ENCODE measurements around the gene KIF26B.

Gene KIF26B

DNA sequence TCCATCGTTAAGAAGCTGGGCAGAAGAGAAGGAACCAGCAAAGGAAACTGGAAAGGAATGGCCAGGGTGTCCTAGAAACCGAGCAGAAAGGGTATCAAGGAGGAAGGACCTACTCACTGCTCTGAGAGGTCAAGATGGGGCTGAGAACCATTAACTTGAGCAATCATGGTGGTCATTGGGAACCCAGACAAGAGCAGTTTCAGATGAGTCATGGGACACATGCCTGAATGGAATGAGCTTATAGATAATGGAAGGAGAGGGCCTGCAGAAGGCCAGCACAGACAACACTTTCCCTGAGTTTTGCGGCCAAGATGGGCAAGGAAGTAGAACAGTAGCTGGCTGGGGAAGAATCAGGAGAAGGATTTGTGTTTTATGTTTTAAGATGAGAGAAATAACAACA lies 383.2 kb downstream of the KIF26B start:
- no peak for TF ChIP-seq ZFP30 (CRISPR knock-in tag; IDR thresholded peaks at IDR 0.05)
- TF ChIP-seq TCF4 (CRISPR knock-in tag; IDR thresholded peaks at IDR 0.05; ENCODE audit: borderline replicate concordance): no peak
- no peak for TF ChIP-seq ARNTL (CRISPR knock-in tag; IDR thresholded peaks at IDR 0.05; ENCODE audit: borderline replicate concordance, low read depth)
- TF ChIP-seq RARB (CRISPR knock-in tag; IDR thresholded peaks at IDR 0.05): no peak
- TF ChIP-seq TOX (CRISPR knock-in tag; IDR thresholded peaks at IDR 0.05; ENCODE audit: borderline replicate concordance): no peak
- TF ChIP-seq ZC3H10 (CRISPR knock-in tag; IDR thresholded peaks at IDR 0.05): no peak
- TF ChIP-seq, protein P1, sequence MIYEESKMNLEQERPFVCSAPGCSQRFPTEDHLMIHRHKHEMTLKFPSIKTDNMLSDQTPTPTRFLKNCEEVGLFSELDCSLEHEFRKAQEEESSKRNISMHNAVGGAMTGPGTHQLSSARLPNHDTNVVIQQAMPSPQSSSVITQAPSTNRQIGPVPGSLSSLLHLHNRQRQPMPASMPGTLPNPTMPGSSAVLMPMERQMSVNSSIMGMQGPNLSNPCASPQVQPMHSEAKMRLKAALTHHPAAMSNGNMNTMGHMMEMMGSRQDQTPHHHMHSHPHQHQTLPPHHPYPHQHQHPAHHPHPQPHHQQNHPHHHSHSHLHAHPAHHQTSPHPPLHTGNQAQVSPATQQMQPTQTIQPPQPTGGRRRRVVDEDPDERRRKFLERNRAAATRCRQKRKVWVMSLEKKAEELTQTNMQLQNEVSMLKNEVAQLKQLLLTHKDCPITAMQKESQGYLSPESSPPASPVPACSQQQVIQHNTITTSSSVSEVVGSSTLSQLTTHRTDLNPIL (CRISPR knock-in tag; IDR thresholded peaks at IDR 0.05; ENCODE audit: low read depth): no peak
- peak; percentile 15; the same call in 1 of the 3 replicates for ATAC-seq

DNA sequence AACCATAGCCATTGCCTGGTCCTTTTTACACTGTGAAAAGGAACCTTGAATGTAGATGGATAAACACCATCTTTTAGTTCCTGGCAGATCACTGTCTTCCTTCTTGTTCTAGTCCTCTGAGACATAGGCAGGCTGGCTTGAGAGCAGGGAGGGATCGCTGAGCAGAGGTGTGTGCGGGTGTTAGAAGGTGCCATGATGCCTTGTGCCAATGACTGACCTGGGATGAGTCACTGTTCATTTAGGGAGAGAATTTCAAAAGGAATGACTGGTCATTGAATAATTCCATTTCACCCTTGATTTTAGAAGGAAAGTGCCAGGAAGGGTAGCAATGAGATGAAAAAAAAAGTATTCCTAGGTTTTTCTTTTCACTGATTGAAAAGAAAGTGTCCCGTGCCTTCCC lies 383.9 kb downstream of the KIF26B start:
- peak; percentile 15; the same call in 2 of the 3 replicates for ATAC-seq
- TF ChIP-seq GLIS3 (CRISPR knock-in tag; IDR thresholded peaks at IDR 0.05) (no peak), ARNTL (CRISPR knock-in tag; IDR thresholded peaks at IDR 0.05; ENCODE audit: borderline replicate concordance, low read depth) (no peak), CSDC2 (CRISPR knock-in tag; IDR thresholded peaks at IDR 0.05) (no peak), ZFP3 (CRISPR knock-in tag; IDR thresholded peaks at IDR 0.05) (no peak), ZNF70 (CRISPR knock-in tag; IDR thresholded peaks at IDR 0.05) (no peak), TOX (CRISPR knock-in tag; IDR thresholded peaks at IDR 0.05; ENCODE audit: borderline replicate concordance) (no peak), OSR1 (CRISPR knock-in tag; IDR thresholded peaks at IDR 0.05) (no peak), ZC3H10 (CRISPR knock-in tag; IDR thresholded peaks at IDR 0.05) (no peak), ISL1 (CRISPR knock-in tag; IDR thresholded peaks at IDR 0.05) (no peak), ZFP30 (CRISPR knock-in tag; IDR thresholded peaks at IDR 0.05) (no peak), ZNF8 (CRISPR knock-in tag; IDR thresholded peaks at IDR 0.05) (no peak), PPARA (CRISPR knock-in tag; IDR thresholded peaks at IDR 0.05; ENCODE audit: borderline replicate concordance) (no peak), ESRRG (CRISPR knock-in tag; IDR thresholded peaks at IDR 0.05) (no peak), ZNF565 (CRISPR knock-in tag; conservative IDR thresholded peaks at IDR 0.05; ENCODE audit: low read depth) (no peak), BACH2 (CRISPR knock-in tag; IDR thresholded peaks at IDR 0.05; ENCODE audit: borderline replicate concordance) (no peak), TCF4 (CRISPR knock-in tag; IDR thresholded peaks at IDR 0.05; ENCODE audit: borderline replicate concordance) (no peak), RARB (CRISPR knock-in tag; IDR thresholded peaks at IDR 0.05) (no peak), SNAI2 (CRISPR knock-in tag; IDR thresholded peaks at IDR 0.05) (no peak)
- TF ChIP-seq, protein P2, sequence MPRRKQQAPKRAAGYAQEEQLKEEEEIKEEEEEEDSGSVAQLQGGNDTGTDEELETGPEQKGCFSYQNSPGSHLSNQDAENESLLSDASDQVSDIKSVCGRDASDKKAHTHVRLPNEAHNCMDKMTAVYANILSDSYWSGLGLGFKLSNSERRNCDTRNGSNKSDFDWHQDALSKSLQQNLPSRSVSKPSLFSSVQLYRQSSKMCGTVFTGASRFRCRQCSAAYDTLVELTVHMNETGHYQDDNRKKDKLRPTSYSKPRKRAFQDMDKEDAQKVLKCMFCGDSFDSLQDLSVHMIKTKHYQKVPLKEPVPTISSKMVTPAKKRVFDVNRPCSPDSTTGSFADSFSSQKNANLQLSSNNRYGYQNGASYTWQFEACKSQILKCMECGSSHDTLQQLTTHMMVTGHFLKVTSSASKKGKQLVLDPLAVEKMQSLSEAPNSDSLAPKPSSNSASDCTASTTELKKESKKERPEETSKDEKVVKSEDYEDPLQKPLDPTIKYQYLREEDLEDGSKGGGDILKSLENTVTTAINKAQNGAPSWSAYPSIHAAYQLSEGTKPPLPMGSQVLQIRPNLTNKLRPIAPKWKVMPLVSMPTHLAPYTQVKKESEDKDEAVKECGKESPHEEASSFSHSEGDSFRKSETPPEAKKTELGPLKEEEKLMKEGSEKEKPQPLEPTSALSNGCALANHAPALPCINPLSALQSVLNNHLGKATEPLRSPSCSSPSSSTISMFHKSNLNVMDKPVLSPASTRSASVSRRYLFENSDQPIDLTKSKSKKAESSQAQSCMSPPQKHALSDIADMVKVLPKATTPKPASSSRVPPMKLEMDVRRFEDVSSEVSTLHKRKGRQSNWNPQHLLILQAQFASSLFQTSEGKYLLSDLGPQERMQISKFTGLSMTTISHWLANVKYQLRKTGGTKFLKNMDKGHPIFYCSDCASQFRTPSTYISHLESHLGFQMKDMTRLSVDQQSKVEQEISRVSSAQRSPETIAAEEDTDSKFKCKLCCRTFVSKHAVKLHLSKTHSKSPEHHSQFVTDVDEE (CRISPR knock-in tag; IDR thresholded peaks at IDR 0.05): no peak
- TF ChIP-seq, protein P1 (CRISPR knock-in tag; IDR thresholded peaks at IDR 0.05; ENCODE audit: low read depth): no peak

DNA sequence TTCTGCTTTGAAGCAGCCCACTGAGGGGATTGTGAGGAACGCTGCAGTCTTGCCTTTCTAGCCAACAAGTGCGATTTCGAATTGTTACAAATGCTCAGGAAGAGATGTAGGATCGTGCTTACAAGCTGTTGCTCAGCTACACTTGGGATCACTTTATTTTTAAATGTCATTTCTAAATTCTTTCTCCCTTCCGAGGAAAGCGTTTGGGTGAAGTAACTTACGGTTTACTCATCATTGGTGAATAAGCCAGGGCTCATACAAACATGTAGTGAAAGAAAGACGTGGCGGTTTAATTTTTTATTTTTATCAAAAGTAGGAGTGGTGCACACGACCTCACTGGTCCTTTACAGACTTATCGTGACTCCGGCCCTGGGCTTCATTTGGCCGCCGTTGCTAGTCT lies 386.6 kb downstream of the KIF26B start:
- no peak for ATAC-seq
- TF ChIP-seq, protein P3, sequence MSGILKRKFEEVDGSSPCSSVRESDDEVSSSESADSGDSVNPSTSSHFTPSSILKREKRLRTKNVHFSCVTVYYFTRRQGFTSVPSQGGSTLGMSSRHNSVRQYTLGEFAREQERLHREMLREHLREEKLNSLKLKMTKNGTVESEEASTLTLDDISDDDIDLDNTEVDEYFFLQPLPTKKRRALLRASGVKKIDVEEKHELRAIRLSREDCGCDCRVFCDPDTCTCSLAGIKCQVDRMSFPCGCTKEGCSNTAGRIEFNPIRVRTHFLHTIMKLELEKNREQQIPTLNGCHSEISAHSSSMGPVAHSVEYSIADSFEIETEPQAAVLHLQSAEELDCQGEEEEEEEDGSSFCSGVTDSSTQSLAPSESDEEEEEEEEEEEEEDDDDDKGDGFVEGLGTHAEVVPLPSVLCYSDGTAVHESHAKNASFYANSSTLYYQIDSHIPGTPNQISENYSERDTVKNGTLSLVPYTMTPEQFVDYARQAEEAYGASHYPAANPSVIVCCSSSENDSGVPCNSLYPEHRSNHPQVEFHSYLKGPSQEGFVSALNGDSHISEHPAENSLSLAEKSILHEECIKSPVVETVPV (CRISPR knock-in tag; IDR thresholded peaks at IDR 0.05): no peak
- TF ChIP-seq PPARA (CRISPR knock-in tag; IDR thresholded peaks at IDR 0.05; ENCODE audit: borderline replicate concordance) (no peak), ZNF8 (CRISPR knock-in tag; IDR thresholded peaks at IDR 0.05) (no peak), RARB (CRISPR knock-in tag; IDR thresholded peaks at IDR 0.05) (no peak), ISL1 (CRISPR knock-in tag; IDR thresholded peaks at IDR 0.05) (no peak), ZNF70 (CRISPR knock-in tag; IDR thresholded peaks at IDR 0.05) (no peak), ZFP3 (CRISPR knock-in tag; IDR thresholded peaks at IDR 0.05) (no peak), SNAI2 (CRISPR knock-in tag; IDR thresholded peaks at IDR 0.05) (no peak), BACH2 (CRISPR knock-in tag; IDR thresholded peaks at IDR 0.05; ENCODE audit: borderline replicate concordance) (no peak), OSR1 (CRISPR knock-in tag; IDR thresholded peaks at IDR 0.05) (no peak)
- TF ChIP-seq, protein P4, sequence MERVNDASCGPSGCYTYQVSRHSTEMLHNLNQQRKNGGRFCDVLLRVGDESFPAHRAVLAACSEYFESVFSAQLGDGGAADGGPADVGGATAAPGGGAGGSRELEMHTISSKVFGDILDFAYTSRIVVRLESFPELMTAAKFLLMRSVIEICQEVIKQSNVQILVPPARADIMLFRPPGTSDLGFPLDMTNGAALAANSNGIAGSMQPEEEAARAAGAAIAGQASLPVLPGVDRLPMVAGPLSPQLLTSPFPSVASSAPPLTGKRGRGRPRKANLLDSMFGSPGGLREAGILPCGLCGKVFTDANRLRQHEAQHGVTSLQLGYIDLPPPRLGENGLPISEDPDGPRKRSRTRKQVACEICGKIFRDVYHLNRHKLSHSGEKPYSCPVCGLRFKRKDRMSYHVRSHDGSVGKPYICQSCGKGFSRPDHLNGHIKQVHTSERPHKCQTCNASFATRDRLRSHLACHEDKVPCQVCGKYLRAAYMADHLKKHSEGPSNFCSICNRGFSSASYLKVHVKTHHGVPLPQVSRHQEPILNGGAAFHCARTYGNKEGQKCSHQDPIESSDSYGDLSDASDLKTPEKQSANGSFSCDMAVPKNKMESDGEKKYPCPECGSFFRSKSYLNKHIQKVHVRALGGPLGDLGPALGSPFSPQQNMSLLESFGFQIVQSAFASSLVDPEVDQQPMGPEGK (CRISPR knock-in tag; IDR thresholded peaks at IDR 0.05; ENCODE audit: borderline replicate concordance): no peak
- TF ChIP-seq, protein P1 (CRISPR knock-in tag; IDR thresholded peaks at IDR 0.05; ENCODE audit: low read depth): no peak

Data from SK-N-SH treated with all-trans-retinoic acid at 6 μM for 48 hours (cell line).